Motor neuron (in vitro differentiated cells): ENCODE results near the gene C20orf96. TPM values are rescaled to one million over a fixed set of nuclear protein-coding genes. Genes with fewer than 3 reads are reported as not detected.
A peak's percentile ranks its signal among the peaks of the same experiment; 100 is the strongest.
"Not testable (repeated sequence)": the region's sequence is repeated elsewhere in the genome, so short reads cannot be mapped to it uniquely, and the experiment has no call there.

Experiments used
- ATAC-seq, 8 experiments: fragments of 200-7000 bp; cut with Tn5 transposase; replicated peaks in 6 of 8; 2 replicates each; pipeline ENCODE4 v1.8.0; 2021; ENCODE audit warnings: mild to moderate bottlenecking in 8 of 8, moderate library complexity in 8 of 8
- H3K27ac ChIP-seq, 2 donors: fragments of 250-450 bp; sonication (Bioruptor Pico); 2 replicates each; pipeline ENCODE4 v1.9.0; 2021; ENCODE audit warnings: antibody characterized with exemption in 2 of 2, mild to moderate bottlenecking in 2 of 2, moderate library complexity in 1 of 2
- H3K4me1 ChIP-seq, 2 donors: fragments of 250-450 bp; sonication (Bioruptor Pico); replicated peaks in 1 of 2; 2 replicates each; pipeline ENCODE4 v1.6.1; 2021; ENCODE audit warnings: antibody characterized with exemption in 2 of 2, mild to moderate bottlenecking in 2 of 2, moderate library complexity in 1 of 2
- H3K4me3 ChIP-seq, 5 donors: fragments of 250-450 bp; sonication (Bioruptor Pico); 2 replicates each; pipeline ENCODE4 v1.9.0; 2021; ENCODE audit warnings: antibody characterized with exemption in 5 of 5, mild to moderate bottlenecking in 5 of 5, moderate library complexity in 4 of 5
- WGBS, 10 experiments: fragments of 450-650 bp; shearing (Covaris generic); methylation state at CpG; one replicate each; pipeline ENCODE4 v1.0.0; 2022; 5-methylcytosine and 5-hydroxymethylcytosine counted together
- in situ Hi-C, 9 experiments: fragments of 400-800 bp; cut with MboI; loops; one replicate each; pipeline ENCODE4 v1.15.0; 2021; ENCODE audit warnings: low sequenced_read_pairs in 9 of 9, low pct_unique_long_range_greater_than_20kb in 2 of 9; ENCODE audit not compliant: unreplicated experiment in 9 of 9
- total RNA-seq, 8 experiments: library from RNA; unstranded; fragments of 300-600 nt; gene quantifications; 2 replicates each; pipeline versions ENCODE4 v1.2.3 to v1.2.4, GENCODE V29; 2022

C20orf96 gene
- total RNA-seq: 10 to 100 TPM in 2 of 8 experiments, 1 to 10 TPM in 6; 2.4 to 11.7 (median 8.0) TPM

GRCh38 chr20:290084-290831, at the start of gene C20orf96:
Gene C20orf96 (minus strand): TSS chr20:290750. CDS start chr20:290610, 140 bp downstream.
- ATAC-seq: peak; percentile 92 to 96 (median 94)
- Histone ChIP-seq H3K4me3 (peak within 1 kb of the TSS; percentile 47 to 95 (median 59)), H3K27ac (peak within 1 kb of the TSS; percentile 50 to 70), H3K4me1 (peaks cover 12% of the 10 kb centered on the region in 2 donors)
- in situ Hi-C loops: no loop called here
- 0% methylated on average over 1 to 11 of the region's 43 CpGs; no CpG with 5 or more reads in 1 of the 10 experiments for WGBS, 10 experiments

- in situ Hi-C loops, H3K4me3 ChIP-seq, H3K27ac ChIP-seq, ATAC-seq, H3K4me1 ChIP-seq: not testable (repeated sequence)
- 71 to 100% (median 86%) methylated on average over 1 of the region's 1 CpG; no CpG with 5 or more reads in 7 of the 10 experiments for WGBS, 10 experiments
These were observed 45.5 kb upstream of the C20orf96 start for GRCh38 chr20:336040-336439.

- ATAC-seq: no peak
- Histone ChIP-seq H3K27ac (no peak overlapping the region), H3K4me3 (no peak overlapping the region), H3K4me1 (peaks cover 9 to 13% of the 10 kb centered on the region in 2 donors)
- WGBS, 10 experiments: 33 to 100% (median 94%) methylated on average over 1 to 7 of the region's 8 CpGs; no CpG with 5 or more reads in 2 of the 10 experiments
- in situ Hi-C loops: no loop called here
These were observed 44.0 kb upstream of the C20orf96 start for GRCh38 chr20:334578-334977.

GRCh38 chr20:330233-331149, 39.9 kb upstream of the C20orf96 start:
- in situ Hi-C loops: no loop called here
- peak; percentile 8 to 27 (median 17) for ATAC-seq
- peak overlapping the region in 4 of 5 donors; percentile 1 to 19 (median 4) for H3K4me3 ChIP-seq
- 0 to 100% (median 49%) methylated on average over 1 to 7 of the region's 16 CpGs; no CpG with 5 or more reads in 2 of the 10 experiments for WGBS, 10 experiments
- H3K27ac ChIP-seq: peak overlapping the region in 1 of 2 donors; percentile 7
- peaks cover 19 to 22% of the 10 kb centered on the region in 2 donors for H3K4me1 ChIP-seq

GRCh38 chr20:329851-330232, 39.3 kb upstream of the C20orf96 start:
- no peak for ATAC-seq
- 80 to 100% (median 86%) methylated on average over 1 to 3 of the region's 4 CpGs; no CpG with 5 or more reads in 4 of the 10 experiments for WGBS, 10 experiments
- Histone ChIP-seq H3K4me3 (peak overlapping the region in 2 of 5 donors; percentile 2 to 19), H3K27ac (no peak overlapping the region), H3K4me1 (peaks cover 19 to 22% of the 10 kb centered on the region in 2 donors)
- in situ Hi-C loops: no loop called here

- Histone ChIP-seq H3K4me1 (peaks cover 19 to 22% of the 10 kb centered on the region in 2 donors), H3K27ac (no peak overlapping the region), H3K4me3 (peak overlapping the region in 4 of 5 donors; percentile 63 to 90 (median 72))
- in situ Hi-C loops: no loop called here
- WGBS, 10 experiments: 17 to 83% (median 60%) methylated on average over 1 to 7 of the region's 7 CpGs; no CpG with 5 or more reads in 2 of the 10 experiments
- no peak for ATAC-seq
These were observed 38.6 kb upstream of the C20orf96 start for GRCh38 chr20:328975-329695.

- H3K27ac ChIP-seq: no peak overlapping the region
- no peak for ATAC-seq
- WGBS, 10 experiments: 27 to 70% (median 50%) methylated on average over 1 to 13 of the region's 31 CpGs; no CpG with 5 or more reads in 3 of the 10 experiments
- peak overlapping the region; percentile 63 to 90 (median 77) for H3K4me3 ChIP-seq
- in situ Hi-C loops: no loop called here
- peaks cover 23 to 24% of the 10 kb centered on the region in 2 donors for H3K4me1 ChIP-seq
These were observed 37.8 kb upstream of the C20orf96 start for GRCh38 chr20:328027-328974.

- ATAC-seq: peak; percentile 6 to 46 (median 38)
- 0 to 20% (median 0%) methylated on average over 1 to 9 of the region's 47 CpGs; no CpG with 5 or more reads in 5 of the 10 experiments for WGBS, 10 experiments
- peaks cover 23 to 24% of the 10 kb centered on the region in 2 donors for H3K4me1 ChIP-seq
- in situ Hi-C loops: no loop called here
- peak overlapping the region; percentile 63 to 90 (median 77) for H3K4me3 ChIP-seq
- H3K27ac ChIP-seq: peak overlapping the region; percentile 34 to 95
These were observed 36.9 kb upstream of the C20orf96 start for GRCh38 chr20:327186-328026.

GRCh38 chr20:326645-327185, 36.2 kb upstream of the C20orf96 start:
- Histone ChIP-seq H3K4me3 (peak overlapping the region; percentile 63 to 90 (median 77)), H3K27ac (peak overlapping the region; percentile 91 to 95), H3K4me1 (peaks cover 23 to 24% of the 10 kb centered on the region in 2 donors)
- 0% methylated on average over 1 of the region's 38 CpGs; no CpG with 5 or more reads in 9 of the 10 experiments for WGBS, 10 experiments
- peak in 2 of 8 experiments; percentile 0 to 47 for ATAC-seq
- in situ Hi-C loops: no loop called here

GRCh38 chr20:325889-326644, 35.5 kb upstream of the C20orf96 start:
- ATAC-seq: peak in 6 of 8 experiments; percentile 1 to 3 (median 1)
- in situ Hi-C loops: no loop called here
- 0% methylated on average over 1 to 2 of the region's 103 CpGs; no CpG with 5 or more reads in 7 of the 10 experiments for WGBS, 10 experiments

More at GRCh38 chr20:325889-326644, 35.5 kb upstream of the C20orf96 start:
- H3K4me1 ChIP-seq: peaks cover 23 to 24% of the 10 kb centered on the region in 2 donors
- H3K4me3 ChIP-seq: peak overlapping the region; percentile 63 to 90 (median 77)
- H3K27ac ChIP-seq: peak overlapping the region; percentile 91 to 95
